Muscle layer of colon (tissue), 2 donors: ENCODE results near the gene MRGPRX2.

Experiments used
- H3K27ac ChIP-seq: one replicate; pipeline ENCODE4 v1.7.0; 2013; ENCODE audit warnings: low read depth, mild to moderate bottlenecking, low read length, moderate library complexity
- H3K27me3 ChIP-seq, 2 donors: one replicate each; pipeline ENCODE4 v1.7.0; 2013; ENCODE audit warnings: low read length in 2 of 2, mild to moderate bottlenecking in 2 of 2; ENCODE audit not compliant: insufficient read depth in 2 of 2, control insufficient read depth in 1 of 2
- H3K36me3 ChIP-seq: one replicate; pipeline ENCODE4 v1.7.0; 2013; ENCODE audit warnings: mild to moderate bottlenecking, low read length; ENCODE audit not compliant: insufficient read depth
- H3K4me1 ChIP-seq: one replicate; pipeline ENCODE4 v1.7.0; 2013; ENCODE audit warnings: mild to moderate bottlenecking, low read length; ENCODE audit not compliant: insufficient read depth
- H3K4me3 ChIP-seq, 2 donors: one replicate each; pipeline ENCODE4 v1.7.0; 2013; ENCODE audit warnings: low read length in 2 of 2, low read depth in 1 of 2, mild to moderate bottlenecking in 1 of 2, moderate library complexity in 1 of 2
- H3K9ac ChIP-seq: one replicate; pipeline ENCODE4 v1.7.0; 2013; ENCODE audit warnings: low read length
- H3K9me3 ChIP-seq: one replicate; pipeline ENCODE4 v1.7.0; 2013; ENCODE audit warnings: mild to moderate bottlenecking, low read length
- donor health status: abdominal sarcoma.
- donor health status: Adenocarcinoma of cecum.

The MRGPRX2 gene

GRCh38 chr11:19073454-19074415 is 13.2 kb upstream of the MRGPRX2 start:
- Histone ChIP-seq H3K27me3 (no peaks in the 10 kb centered on the region), H3K4me3 (no peak overlapping the region), H3K27ac (no peak overlapping the region), H3K36me3 (no peaks in the 10 kb centered on the region), H3K9me3 (no peaks in the 10 kb centered on the region), H3K9ac (no peak overlapping the region), H3K4me1 (no peaks in the 10 kb centered on the region)

DNA sequence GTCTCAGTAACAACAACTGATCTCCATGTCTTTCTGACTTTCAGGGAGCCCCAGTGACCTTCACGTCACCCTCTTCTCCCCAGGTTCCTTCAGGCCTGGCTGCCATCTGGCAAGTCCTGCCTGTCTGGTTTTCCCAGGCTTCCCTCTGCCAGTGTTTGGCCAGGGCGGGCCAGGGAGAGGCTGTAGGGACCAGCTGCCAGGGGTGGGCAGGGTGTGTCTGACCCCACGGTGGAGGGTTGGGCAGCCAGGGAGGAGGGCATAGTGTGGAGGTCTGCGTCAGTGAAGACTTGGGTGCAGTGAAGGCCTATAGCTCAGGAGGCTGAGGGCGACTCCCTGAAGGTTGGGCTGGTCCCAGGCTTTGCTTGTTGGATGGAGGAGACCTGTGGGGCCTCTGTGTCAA is 11.9 kb upstream of the MRGPRX2 start:
- H3K36me3 ChIP-seq = no peaks in the 10 kb centered on the region
- no peak overlapping the region for H3K27ac ChIP-seq
- no peak overlapping the region for H3K4me3 ChIP-seq
- no peaks in the 10 kb centered on the region for H3K4me1 ChIP-seq
- H3K27me3 ChIP-seq = no peaks in the 10 kb centered on the region
- H3K9ac ChIP-seq = no peak overlapping the region
- H3K9me3 ChIP-seq = no peaks in the 10 kb centered on the region

GRCh38 chr11:19071255-19071654 is 10.7 kb upstream of the MRGPRX2 start:
- H3K9ac ChIP-seq = no peak overlapping the region
- H3K27ac ChIP-seq = no peak overlapping the region
- H3K9me3 ChIP-seq = no peaks in the 10 kb centered on the region
- H3K27me3 ChIP-seq = no peaks in the 10 kb centered on the region
- H3K4me3 ChIP-seq = no peak overlapping the region
- H3K4me1 ChIP-seq = no peaks in the 10 kb centered on the region
- H3K36me3 ChIP-seq = no peaks in the 10 kb centered on the region

DNA sequence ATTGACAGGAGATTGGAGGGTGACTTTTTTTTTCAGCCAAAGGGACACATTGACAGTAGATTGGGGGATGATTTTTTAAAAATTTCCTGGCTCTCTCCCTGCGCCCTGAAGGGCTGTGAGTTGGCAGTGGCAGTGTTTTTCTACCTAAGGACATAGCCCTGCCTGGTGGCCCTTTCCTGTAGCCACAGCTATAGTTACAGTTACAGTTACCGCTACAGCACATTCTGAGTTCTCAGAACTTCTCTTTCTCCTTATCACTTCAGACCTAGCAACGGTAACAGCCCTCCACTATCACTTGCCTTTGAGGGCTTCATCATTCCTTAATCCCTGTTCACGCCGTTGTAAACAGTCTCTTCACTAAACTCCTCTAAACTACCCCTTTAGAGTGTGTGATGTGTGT is 684 bp downstream of the MRGPRX2 start:
- Histone ChIP-seq H3K36me3 (no peaks in the 10 kb centered on the region), H3K4me3 (no peak overlapping the region), H3K27me3 (no peaks in the 10 kb centered on the region), H3K9ac (no peak overlapping the region), H3K4me1 (no peaks in the 10 kb centered on the region), H3K9me3 (no peaks in the 10 kb centered on the region), H3K27ac (no peak overlapping the region)

- Histone ChIP-seq H3K27ac (no peak overlapping the region), H3K9me3 (no peaks in the 10 kb centered on the region), H3K9ac (no peak overlapping the region), H3K27me3 (no peaks in the 10 kb centered on the region), H3K4me3 (no peak overlapping the region), H3K4me1 (no peaks in the 10 kb centered on the region), H3K36me3 (no peaks in the 10 kb centered on the region)
Measured at GRCh38 chr11:19055905-19056304, 4.6 kb downstream of the MRGPRX2 start.

GRCh38 chr11:19055016-19055415 is 5.5 kb downstream of the MRGPRX2 start:
- H3K9me3 ChIP-seq = no peaks in the 10 kb centered on the region
- H3K4me3 ChIP-seq = no peak overlapping the region
- H3K4me1 ChIP-seq = no peaks in the 10 kb centered on the region
- H3K27ac ChIP-seq = no peak overlapping the region
- no peak overlapping the region for H3K9ac ChIP-seq
- H3K27me3 ChIP-seq = no peaks in the 10 kb centered on the region
- H3K36me3 ChIP-seq = no peaks in the 10 kb centered on the region

- no peaks in the 10 kb centered on the region for H3K27me3 ChIP-seq
- H3K9ac ChIP-seq = no peak overlapping the region
- no peaks in the 10 kb centered on the region for H3K4me1 ChIP-seq
- H3K9me3 ChIP-seq = no peaks in the 10 kb centered on the region
- H3K36me3 ChIP-seq = no peaks in the 10 kb centered on the region
- no peak overlapping the region for H3K4me3 ChIP-seq
- H3K27ac ChIP-seq = no peak overlapping the region
Measured at GRCh38 chr11:19053909-19054308, 6.6 kb downstream of the MRGPRX2 start.

- Histone ChIP-seq H3K9me3 (no peaks in the 10 kb centered on the region), H3K4me3 (no peak overlapping the region)
Measured at GRCh38 chr11:19050281-19050680, 10.2 kb downstream of the MRGPRX2 start.

DNA sequence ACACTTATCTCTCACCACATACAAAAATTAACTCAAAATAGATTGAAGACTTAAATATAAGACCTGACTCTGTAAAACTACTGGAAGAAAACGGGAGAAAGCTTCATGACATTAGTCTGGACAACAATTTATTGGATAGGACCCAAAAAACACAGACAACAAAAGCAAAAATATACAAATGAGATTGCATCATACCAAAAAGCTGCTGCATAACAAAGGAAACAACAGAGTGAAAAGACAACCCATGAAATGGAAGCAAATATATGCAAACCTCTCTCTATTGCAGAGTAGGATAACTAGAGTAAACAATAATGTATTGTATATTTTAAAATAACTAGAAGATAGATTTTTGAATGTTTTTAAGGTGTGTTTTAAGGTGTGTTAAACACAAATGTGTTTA is 11.2 kb downstream of the MRGPRX2 start:
- H3K9me3 ChIP-seq = no peaks in the 10 kb centered on the region
- H3K27me3 ChIP-seq = no peaks in the 10 kb centered on the region
- no peaks in the 10 kb centered on the region for H3K4me1 ChIP-seq
- H3K27ac ChIP-seq = no peak overlapping the region
- no peaks in the 10 kb centered on the region for H3K36me3 ChIP-seq
- no peak overlapping the region for H3K4me3 ChIP-seq
- H3K9ac ChIP-seq = no peak overlapping the region

More at GRCh38 chr11:19050281-19050680, 10.2 kb downstream of the MRGPRX2 start:
- Histone ChIP-seq H3K27me3 (no peaks in the 10 kb centered on the region), H3K4me1 (no peaks in the 10 kb centered on the region), H3K9ac (no peak overlapping the region), H3K27ac (no peak overlapping the region), H3K36me3 (no peaks in the 10 kb centered on the region)

GRCh38 chr11:19040051-19040450 is 20.5 kb downstream of the MRGPRX2 start:
- Histone ChIP-seq H3K4me1 (no peaks in the 10 kb centered on the region), H3K4me3 (no peak overlapping the region), H3K27me3 (no peaks in the 10 kb centered on the region), H3K27ac (no peak overlapping the region), H3K9me3 (no peaks in the 10 kb centered on the region), H3K9ac (no peak overlapping the region), H3K36me3 (no peaks in the 10 kb centered on the region)

GRCh38 chr11:19039409-19039808 is 21.1 kb downstream of the MRGPRX2 start:
- H3K4me3 ChIP-seq = no peak overlapping the region
- no peaks in the 10 kb centered on the region for H3K4me1 ChIP-seq
- H3K9me3 ChIP-seq = no peaks in the 10 kb centered on the region
- no peak overlapping the region for H3K9ac ChIP-seq
- no peak overlapping the region for H3K27ac ChIP-seq
- H3K27me3 ChIP-seq = no peaks in the 10 kb centered on the region
- H3K36me3 ChIP-seq = no peaks in the 10 kb centered on the region

GRCh38 chr11:19032990-19033389 is 27.5 kb downstream of the MRGPRX2 start:
- Histone ChIP-seq H3K4me1 (no peaks in the 10 kb centered on the region), H3K27ac (no peak overlapping the region), H3K4me3 (no peak overlapping the region), H3K9me3 (no peaks in the 10 kb centered on the region), H3K9ac (no peak overlapping the region), H3K27me3 (no peaks in the 10 kb centered on the region), H3K36me3 (no peaks in the 10 kb centered on the region)
